ENCODE results near the gene CHCHD5. TPM values are rescaled to one million over a fixed set of nuclear protein-coding genes. Genes with fewer than 3 reads are reported as not detected.
"Not testable (repeated sequence)": the region's sequence is repeated elsewhere in the genome, so short reads cannot be mapped to it uniquely, and the experiment has no call there.

CHCHD5 gene
- total RNA-seq, 2 experiments from 2014 or later, result 35.8 to 38.6 TPM

DNA sequence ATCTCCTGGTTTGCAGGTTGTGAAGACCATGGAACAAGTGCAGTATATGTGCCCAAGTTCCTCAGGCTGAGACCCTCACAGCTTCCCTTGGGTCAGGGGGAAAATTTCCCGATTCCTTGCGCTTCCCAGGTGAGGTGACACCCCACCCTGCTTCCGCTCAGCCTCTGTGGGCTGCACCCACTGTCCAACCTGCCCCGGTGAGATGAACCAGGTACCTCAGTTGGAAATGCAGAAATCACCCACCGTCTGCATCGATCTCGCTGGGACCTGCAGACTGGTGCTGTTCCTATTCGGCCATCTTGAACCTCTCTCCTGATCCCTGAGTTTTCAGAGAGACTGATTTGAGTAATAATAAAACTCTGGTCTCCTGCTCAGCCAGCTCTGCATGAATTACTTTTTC is 30.6 kb downstream of the CHCHD5 start:
- ChIA-PET POLR2A (no interaction called here), CTCF (interaction anchor here (0.6 to 1.2 kb wide), 2 partner anchors 112 to 1951 kb away, joined by 4 read pairs; no protein-coding TSS in a partner anchor)

DNA sequence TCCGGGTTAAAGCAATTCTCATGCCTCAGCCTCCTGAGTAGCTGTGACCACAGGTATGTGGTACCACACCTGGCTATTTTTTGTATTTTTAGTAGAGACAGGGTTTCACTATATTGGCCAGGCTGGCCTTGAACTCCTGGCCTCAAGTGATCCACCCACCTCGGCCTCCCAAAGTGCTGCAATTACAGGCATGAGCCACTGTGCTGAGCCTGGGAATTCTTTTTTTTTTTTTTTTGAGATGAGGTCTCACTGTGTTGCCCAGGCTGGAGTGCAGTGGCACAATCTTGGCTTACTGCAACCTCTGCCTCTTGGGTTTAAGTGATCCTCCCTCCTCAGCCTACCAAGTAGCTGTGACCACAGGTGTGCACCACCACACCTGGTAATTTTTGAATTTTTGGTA is 31.4 kb downstream of the CHCHD5 start:
- CTCF ChIA-PET, result interaction anchor here (0.7 kb wide), 1 partner anchor 97 kb away, joined by 4 read pairs; no protein-coding TSS in a partner anchor
- POLR2A ChIA-PET, result not testable (repeated sequence)

DNA sequence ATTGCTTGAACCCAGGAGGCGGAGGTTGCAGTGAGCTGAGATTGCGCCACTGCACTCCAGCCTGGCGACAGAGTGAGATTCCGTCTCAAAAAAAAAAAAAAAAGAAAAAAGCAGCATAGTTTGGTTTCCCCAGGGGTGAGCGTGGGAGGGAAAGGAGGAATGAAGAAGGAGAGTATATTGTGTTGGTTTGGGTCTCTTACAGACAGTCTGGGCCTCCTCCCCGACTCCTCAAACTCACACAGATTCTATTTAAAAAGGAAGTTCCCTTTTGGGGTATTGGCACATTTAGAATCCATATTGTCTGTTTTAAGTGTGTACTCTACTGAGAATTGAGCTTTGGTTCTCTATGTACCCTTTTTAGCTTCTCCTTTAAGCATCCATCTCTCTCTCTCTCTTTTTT is 34.0 kb downstream of the CHCHD5 start:
- POLR2A ChIA-PET, result interaction anchor here (0.6 kb wide), 1 partner anchor 9 kb away, joined by 4 read pairs; no protein-coding TSS in a partner anchor
- CTCF ChIA-PET, result no interaction called here

DNA sequence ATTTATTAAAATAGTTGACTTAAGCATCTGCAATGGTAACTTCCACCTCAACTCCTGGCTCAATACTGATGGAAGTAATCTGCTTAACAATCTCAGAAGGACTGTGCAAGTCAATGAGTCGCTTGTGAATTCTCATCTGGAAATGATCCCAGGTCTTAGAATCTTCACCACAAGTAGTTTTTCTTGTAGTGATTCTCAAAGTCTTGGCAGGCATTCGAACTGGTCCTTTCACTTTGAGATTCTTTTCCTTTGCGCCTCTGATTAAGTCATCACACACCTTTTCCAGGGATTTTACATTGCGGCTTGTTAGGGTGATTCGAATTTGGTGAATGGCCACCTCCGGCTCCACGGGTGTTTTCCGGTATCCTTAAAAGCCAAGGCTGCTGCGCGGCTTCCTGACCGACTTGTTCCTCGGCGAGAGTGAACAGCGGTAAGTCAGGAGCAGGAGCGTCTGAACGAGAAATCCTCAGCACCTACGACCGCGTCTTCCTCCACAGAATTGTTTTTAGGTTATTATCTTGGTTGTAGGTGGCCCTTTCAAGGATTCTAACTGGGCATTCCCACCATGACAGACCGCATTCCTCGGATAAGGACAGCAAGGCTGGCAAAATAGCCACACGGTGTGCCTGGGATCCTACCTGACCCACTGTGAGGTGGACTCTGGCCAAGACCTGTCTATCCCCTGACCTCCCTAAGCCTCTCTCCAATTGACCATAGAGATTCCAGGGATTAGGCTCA is 37.5 kb downstream of the CHCHD5 start:
- ChIA-PET CTCF (no interaction called here), POLR2A (no interaction called here)

DNA sequence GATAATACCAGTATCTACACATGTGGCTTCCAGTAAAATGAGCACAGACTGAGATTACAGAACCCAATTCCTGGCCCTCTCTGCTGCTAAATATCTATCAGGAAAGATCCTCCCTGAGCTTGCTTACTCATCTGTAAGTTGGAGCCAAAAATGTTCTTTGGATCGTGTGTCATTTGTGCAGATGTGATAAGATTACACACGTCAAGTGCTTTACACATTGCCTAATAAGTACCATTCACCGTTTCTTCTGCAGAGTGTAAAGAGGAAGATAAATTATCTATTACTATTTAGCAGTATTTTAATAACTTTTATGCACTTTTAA is 38.1 kb downstream of the CHCHD5 start:
- ChIA-PET POLR2A (no interaction called here), CTCF (no interaction called here)

DNA sequence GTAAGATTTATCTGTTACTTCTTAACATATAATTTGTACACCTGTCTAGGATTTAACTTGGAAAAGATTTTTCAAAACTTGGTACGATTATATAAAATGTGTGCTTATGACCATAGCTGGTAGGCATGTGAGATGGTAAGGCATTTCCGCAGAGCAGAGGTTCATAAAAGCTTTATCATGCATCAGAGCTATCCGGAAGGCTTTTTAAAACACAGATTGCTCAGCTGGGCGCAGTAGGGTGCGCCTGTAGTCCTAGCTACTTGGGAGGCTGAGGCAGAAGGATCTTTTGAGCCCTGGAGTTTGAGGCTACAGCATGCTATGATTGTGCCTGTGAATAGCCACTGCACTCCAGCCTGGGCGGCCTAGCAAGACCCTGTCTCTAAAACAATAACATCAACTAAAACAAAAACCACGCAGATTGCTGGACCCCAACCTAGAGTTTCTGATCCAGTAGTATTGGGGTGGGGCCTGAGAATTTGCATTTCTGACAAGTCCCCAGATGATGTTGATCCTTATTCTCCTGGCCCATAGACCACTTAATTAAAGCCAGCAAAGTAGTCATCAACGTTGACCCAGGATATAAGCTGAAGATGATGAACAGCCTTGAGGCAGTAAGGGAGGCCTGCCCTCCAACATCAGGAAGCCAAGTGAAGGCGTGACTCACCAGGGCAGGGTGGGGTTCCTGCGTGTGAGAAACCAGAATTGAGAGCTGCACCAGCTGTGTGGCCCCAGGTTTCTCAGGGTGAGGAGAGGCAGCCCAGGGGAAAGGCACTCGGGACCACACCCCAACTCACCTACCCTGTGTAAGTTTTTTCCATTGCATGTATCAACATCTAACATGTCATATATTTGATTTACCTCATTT is 39.7 kb downstream of the CHCHD5 start:
- ChIA-PET CTCF (interaction anchor here (1.4 to 11.4 kb wide), 3 partner anchors 17 to 103 kb away, joined by 5 to 131 read pairs (median 8); no protein-coding TSS in a partner anchor), POLR2A (interaction anchor here (0.6 to 1.9 kb wide), 2 partner anchors 13 to 21 kb away, joined by 3 to 6 read pairs; partner anchors contain the start of gene SLC20A1)

DNA sequence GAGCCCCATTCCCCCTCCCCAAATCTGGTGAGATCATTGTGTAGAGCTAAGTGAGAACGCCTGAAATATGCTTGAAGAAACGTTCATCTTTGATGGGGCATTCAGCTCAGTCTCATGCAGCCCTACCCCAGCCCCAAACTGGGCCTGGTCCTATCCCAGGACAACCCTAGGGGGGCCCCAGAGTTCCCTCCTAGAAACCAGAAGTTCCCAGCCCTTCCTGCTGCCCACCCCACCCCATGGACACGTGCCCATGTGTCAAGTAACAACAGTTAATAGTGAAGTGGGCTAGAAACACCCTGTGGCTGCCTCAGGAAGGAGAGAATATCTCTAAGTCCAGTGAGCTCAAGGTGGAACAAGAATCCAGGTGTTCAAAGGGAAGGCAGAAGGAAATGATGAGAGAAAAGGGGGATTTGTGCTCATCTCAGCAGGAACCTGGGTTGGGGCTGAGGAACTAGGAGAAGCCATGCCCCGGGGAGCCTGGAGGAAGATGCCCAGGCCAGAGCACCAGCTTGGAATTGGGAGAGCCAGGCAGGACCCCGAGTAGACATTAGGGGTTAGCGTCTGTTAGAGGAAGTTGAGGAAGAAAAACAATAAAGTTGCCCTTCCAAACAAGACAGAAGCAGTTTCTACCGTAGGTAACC is 41.2 kb downstream of the CHCHD5 start:
- POLR2A ChIA-PET, result no interaction called here
- CTCF ChIA-PET, result interaction anchor here (0.9 to 11.4 kb wide), 11 partner anchors 10 to 137 kb away, joined by 3 to 131 read pairs (median 4); partner anchors contain the start of gene SLC20A1

DNA sequence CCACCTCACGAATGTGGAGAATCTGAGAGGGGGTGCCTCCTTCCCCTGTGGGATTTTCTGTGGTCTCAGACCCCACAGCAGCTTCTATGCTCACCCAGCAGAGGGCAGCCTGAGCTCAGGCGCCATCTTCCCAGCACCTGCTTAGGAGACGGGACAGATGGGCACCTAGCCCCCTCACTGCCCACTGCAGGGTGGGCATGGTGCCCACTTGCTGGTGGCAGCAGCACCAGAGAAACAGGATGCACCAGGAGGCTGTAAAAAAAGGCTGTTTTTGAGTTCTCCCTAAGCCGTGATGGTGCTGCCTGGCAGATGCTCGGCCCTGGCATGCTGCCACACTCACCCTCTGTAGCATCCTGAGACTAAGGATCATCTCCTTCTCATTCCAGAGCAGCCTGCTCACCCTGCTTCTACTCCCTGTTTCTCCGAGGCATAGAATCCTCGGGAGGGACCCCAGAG is 42.2 kb downstream of the CHCHD5 start:
- ChIA-PET POLR2A (interaction anchor here (0.6 kb wide), 1 partner anchor 8 kb away, joined by 4 read pairs; no protein-coding TSS in a partner anchor), CTCF (interaction anchor here (0.5 to 11.4 kb wide), 17 partner anchors 9 to 182 kb away, joined by 3 to 131 read pairs (median 4); partner anchors contain the start of gene SLC20A1)

DNA sequence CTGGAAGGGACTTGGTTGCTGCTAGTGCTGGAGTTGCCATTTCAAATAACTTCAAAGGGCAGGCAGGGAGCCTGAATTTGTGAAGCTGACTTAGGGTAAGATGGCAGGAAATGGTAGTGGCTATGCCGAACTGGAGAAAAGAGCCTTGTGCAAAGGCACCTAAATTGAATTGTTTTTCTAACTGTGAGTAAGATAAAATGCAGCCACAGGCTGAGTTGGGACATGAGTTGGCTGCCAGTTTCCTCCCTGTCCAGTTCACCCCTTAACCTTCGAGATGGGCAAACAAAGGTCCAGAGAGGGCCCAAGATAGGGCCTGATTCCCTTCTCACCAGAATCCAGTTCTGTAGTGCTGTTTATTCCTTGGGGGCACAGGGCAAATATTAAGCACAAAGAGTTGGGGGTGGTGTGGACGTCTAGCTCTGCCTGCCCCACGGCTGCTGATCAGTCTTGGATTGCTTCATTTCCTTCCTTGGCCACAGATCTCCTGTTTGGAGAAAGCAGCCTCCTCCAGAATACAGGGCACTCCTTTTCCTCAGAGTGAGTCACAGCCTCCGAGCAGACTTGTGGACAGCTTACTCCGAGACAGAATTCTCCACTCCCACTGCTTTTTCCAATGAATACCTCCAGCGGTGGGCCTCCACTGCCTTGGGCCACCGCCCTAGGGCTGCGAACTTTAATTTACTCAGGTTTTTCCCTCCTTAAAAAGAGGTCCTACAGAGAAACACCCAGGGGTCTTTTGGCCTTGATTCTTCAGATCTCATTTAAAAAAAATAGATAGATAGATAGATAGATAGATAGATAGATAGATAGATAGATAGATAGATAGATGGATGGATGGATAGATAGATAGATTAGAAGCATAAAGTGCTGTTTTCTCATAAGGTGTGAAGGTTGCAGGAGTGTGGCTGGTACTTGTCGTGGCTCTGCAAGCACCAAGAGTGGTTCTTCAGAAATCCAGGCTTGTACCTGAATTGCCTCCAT is 42.9 kb downstream of the CHCHD5 start:
- ChIA-PET POLR2A (interaction anchor here (0.6 to 1.3 kb wide), 2 partner anchors 9 to 18 kb away, joined by 4 to 8 read pairs; partner anchors contain the start of gene SLC20A1), CTCF (interaction anchor here (0.5 to 11.4 kb wide), 13 partner anchors 8 to 182 kb away, joined by 3 to 131 read pairs (median 4); partner anchors contain the start of gene SLC20A1)

DNA sequence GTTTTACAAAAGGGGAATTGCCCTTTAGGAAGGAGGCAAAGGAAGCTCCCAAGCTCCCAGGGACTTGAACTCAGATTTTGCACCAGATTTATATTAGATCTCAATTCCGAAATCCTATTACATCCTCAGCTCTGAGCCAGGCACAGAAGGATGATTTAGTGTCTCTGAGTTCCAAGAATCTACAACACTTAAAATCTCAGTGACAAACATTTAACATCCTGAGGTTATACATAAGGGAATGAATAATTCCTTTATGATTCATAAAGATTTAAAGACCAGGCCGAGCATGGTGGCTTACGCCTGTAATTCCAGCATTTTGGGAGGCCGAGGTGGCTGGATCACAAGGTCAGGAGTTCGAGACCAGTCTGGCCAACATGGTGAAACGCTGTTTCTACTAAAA is 44.8 kb downstream of the CHCHD5 start:
- ChIA-PET POLR2A (no interaction called here), CTCF (interaction anchor here (0.6 to 11.4 kb wide), 4 partner anchors 17 to 1598 kb away, joined by 3 to 131 read pairs (median 19); partner anchors contain the start of gene SLC20A1)

DNA sequence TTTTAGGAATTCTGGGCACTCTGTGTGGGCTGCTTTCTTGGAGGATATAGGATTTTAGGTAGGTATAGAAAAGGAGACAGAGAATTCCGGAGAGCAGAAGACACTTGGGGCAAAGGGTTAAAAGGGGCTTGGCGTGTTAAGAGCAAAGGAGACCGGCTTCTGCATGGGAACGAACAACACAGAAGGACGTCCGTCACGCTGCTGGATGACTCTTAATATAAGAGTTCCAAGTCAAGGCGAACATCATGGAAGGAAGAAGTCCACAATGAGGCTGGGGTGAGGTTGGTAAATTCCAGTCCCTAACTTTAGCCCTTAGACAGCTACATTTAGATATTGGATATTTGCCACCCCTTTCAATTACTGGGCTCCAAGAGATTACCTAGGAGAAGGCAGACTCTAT is 45.4 kb downstream of the CHCHD5 start:
- POLR2A ChIA-PET, result interaction anchor here (0.8 kb wide), 1 partner anchor 17 kb away, joined by 4 read pairs; no protein-coding TSS in a partner anchor
- CTCF ChIA-PET, result interaction anchor here (0.8 to 11.4 kb wide), 6 partner anchors 11 to 97 kb away, joined by 3 to 131 read pairs (median 9); partner anchors contain the start of gene SLC20A1

DNA sequence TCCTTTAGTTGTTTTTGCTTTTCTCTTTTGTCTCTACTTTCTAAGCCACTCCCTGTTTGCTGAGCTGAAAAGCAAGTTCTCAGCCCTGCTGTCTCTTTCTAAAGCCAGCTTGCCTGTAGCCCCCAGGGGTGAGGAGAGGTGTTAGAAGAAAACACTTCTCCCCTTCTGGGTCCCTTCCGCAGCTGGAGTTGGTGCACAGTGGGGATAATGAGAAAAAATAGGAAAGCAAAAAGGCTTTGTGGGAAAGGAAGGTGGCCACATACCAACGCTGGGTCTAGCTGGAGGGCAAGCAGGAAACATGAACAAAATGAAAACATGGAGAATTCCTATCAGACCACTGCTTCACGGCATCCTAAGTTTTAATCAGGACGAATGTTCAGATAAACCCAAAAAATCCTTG is 45.9 kb downstream of the CHCHD5 start:
- CTCF ChIA-PET, result interaction anchor here (0.8 to 11.4 kb wide), 5 partner anchors 11 to 97 kb away, joined by 3 to 131 read pairs (median 9); partner anchors contain the start of gene SLC20A1
- POLR2A ChIA-PET, result interaction anchor here (0.8 kb wide), 1 partner anchor 17 kb away, joined by 4 read pairs; no protein-coding TSS in a partner anchor

DNA sequence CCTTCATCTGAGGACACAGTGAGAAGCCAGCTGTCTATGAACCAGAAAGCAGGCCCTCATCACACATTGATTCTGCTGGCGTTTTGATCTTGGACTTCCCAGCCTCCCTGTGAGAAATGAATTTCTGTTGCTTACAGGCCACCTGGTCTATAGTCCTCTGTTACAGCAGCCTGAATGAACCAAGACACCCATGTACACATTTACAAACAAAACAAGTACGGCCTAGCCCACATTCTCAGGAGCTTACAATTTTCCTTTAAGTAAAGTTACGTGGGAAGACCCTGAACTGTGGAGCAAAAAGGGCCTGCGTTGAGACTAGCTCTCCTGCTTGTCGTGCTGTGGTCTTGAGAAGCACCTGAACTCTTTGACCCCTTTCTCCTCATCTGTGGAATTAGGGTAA is 49.3 kb downstream of the CHCHD5 start:
- CTCF ChIA-PET, result interaction anchor here (1.0 to 11.4 kb wide), 4 partner anchors 12 to 93 kb away, joined by 3 to 131 read pairs (median 14); partner anchors contain the start of gene SLC20A1
- POLR2A ChIA-PET, result interaction anchor here (3.7 kb wide), 1 partner anchor 12 kb away, joined by 14 read pairs; the partner anchor contains the start of gene SLC20A1

DNA sequence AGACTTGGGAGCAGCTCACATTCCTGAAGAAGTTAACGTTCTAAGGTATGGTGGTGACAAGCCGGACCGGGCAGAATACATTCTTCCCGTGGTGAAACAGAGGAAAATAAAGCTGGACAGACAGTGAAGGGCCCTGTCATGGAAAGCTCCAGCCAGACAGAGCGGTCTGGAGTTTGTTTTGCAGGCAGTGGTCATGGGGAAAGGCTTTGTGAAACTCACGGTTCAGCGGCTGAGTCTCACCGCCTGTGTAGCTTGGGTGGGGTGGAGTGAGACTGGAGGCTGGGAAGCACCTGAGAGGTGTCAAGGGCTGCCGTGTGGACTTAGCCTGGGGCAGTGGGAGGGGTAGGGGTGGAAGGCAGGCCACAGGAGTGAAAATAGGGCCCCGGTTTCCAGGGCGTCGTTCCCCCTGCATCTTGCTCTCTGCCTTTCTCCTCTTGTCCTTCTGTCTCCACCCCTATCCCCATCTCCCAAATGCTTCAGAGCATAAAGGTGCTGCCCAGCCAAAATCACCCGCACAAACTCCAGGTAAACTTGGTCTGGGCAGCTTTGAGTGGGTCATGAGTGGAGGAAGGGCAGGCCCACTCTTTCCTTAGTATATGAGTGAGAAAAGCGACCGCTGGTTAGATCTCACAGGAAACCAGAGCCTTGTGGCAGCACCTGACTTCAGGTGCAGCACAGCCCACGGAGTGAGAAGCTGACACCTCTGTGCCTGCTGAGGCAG is 49.9 kb downstream of the CHCHD5 start:
- POLR2A ChIA-PET, result interaction anchor here (3.7 kb wide), 1 partner anchor 11 kb away, joined by 14 read pairs; the partner anchor contains the start of gene SLC20A1
- CTCF ChIA-PET, result interaction anchor here (1.0 to 11.4 kb wide), 4 partner anchors 11 to 93 kb away, joined by 3 to 131 read pairs (median 14); partner anchors contain the start of gene SLC20A1

DNA sequence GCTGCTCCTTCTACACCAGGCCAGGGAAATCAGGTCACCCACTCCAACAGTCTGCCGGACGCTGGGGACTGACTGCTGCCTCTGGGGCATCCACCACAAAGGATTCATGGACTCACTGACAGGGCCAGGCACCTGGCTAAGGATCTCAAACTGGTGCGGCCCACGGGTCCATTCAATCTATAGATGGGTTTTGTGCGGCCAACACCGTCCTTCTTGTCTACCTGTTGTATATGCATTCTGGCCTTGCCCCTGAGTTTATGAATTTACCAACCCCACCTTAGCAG is 50.4 kb downstream of the CHCHD5 start:
- CTCF ChIA-PET, result interaction anchor here (1.2 to 11.4 kb wide), 3 partner anchors 10 to 92 kb away, joined by 3 to 131 read pairs (median 21); partner anchors contain the start of gene SLC20A1
- POLR2A ChIA-PET, result interaction anchor here (3.7 kb wide), 1 partner anchor 11 kb away, joined by 14 read pairs; the partner anchor contains the start of gene SLC20A1

DNA sequence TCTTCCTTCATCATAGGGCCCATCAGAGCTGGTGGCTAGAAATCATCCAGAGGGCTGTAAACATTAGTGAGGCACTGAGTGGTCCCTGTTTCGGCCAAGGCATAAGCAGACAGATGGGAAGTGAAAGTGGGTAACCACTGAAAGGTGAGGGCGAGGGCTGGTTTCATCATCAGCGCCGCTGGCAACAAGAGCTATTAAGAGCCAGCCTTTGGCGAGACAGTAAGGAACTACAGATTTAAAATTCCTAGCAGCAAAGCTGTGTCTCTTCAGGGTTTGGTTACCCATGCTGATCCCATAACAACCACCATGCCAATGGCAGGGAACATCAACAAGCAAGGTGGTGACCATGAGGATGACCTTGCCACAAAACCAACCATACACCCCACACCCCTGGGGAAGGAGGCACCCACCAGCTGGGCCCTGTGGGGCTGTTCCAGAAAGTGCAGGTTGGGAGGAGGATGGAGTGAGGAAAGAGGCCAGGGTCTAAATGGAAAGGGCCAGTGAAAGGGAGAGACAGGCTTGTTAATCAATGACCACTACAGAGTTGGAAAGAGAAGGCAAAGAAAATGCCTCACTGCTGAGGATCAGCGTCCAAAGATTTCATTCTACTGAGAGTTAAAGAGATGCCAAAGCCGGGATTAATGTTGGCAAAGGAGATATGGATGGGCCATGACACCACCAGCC is 52.3 kb downstream of the CHCHD5 start:
- POLR2A ChIA-PET, result interaction anchor here (0.6 to 3.7 kb wide), 3 partner anchors 9 to 560 kb away, joined by 3 to 14 read pairs (median 3); partner anchors contain the start of gene SLC20A1
- CTCF ChIA-PET, result interaction anchor here (0.9 to 4.1 kb wide), 4 partner anchors 8 to 89 kb away, joined by 3 to 21 read pairs (median 6); partner anchors contain the start of gene SLC20A1
